ENCODE measurements around the gene LEMD2. TPM values are rescaled to one million over a fixed set of nuclear protein-coding genes. Genes with fewer than 3 reads are reported as not detected.

LEMD2 gene
- total RNA-seq, 3 donors from 2014 or later = 42.2 to 69.1 (median 59.0) TPM

GRCh38 chr6:33790910-33791309 is 2.0 kb upstream of the LEMD2 start:
- H3K27ac ChIP-seq = no peak overlapping the region
- no peaks in the 10 kb centered on the region for H3K9me3 ChIP-seq
- no peak overlapping the region for H3K4me3 ChIP-seq
- no peak for TF ChIP-seq POLR2AphosphoS5 (IDR thresholded peaks at IDR 0.05)
- TF ChIP-seq POLR2A (IDR thresholded peaks at IDR 0.05) = no peak
- H3K36me3 ChIP-seq = no peaks in the 10 kb centered on the region
- H3K4me1 ChIP-seq = peaks cover 0 to 19% of the 10 kb centered on the region in 2 donors
- intact Hi-C loops (cut with DNase I; ENCODE audit: low total_unique reads) = no loop called here
- no peak for DNase-seq (ENCODE audit: low spot score in 2 of 2)
- no peaks in the 10 kb centered on the region for H3K27me3 ChIP-seq

GRCh38 chr6:33790379-33790778 is 1.4 kb upstream of the LEMD2 start:
- intact Hi-C loops (cut with DNase I; ENCODE audit: low total_unique reads) = no loop called here
- TF ChIP-seq POLR2AphosphoS5 (IDR thresholded peaks at IDR 0.05) = no peak
- TF ChIP-seq POLR2A (IDR thresholded peaks at IDR 0.05) = no peak
- no peak for TF ChIP-seq CTCF (IDR thresholded peaks at IDR 0.05)
- H3K27me3 ChIP-seq = no peaks in the 10 kb centered on the region
- DNase-seq (ENCODE audit: low spot score in 2 of 2) = no peak
- no peaks in the 10 kb centered on the region for H3K36me3 ChIP-seq
- no peak overlapping the region for H3K27ac ChIP-seq
- no peak overlapping the region for H3K4me3 ChIP-seq
- peaks cover 0 to 21% of the 10 kb centered on the region in 2 donors for H3K4me1 ChIP-seq
- no peaks in the 10 kb centered on the region for H3K9me3 ChIP-seq

GRCh38 chr6:33789550-33789895 is 593 bp upstream of the LEMD2 start:
- intact Hi-C loops (cut with DNase I; ENCODE audit: low total_unique reads) = loop anchor here (5.0 kb wide), 1 partner anchor 837 kb away; the partner anchor contains the start of gene HLA-DMA
- TF ChIP-seq POLR2AphosphoS5 (IDR thresholded peaks at IDR 0.05) = no peak
- no peak for TF ChIP-seq POLR2A (IDR thresholded peaks at IDR 0.05)
- TF ChIP-seq CTCF (IDR thresholded peaks at IDR 0.05) = no peak
- peaks cover 0 to 21% of the 10 kb centered on the region in 2 donors for H3K4me1 ChIP-seq
- DNase-seq (ENCODE audit: low spot score in 2 of 2) = no peak
- no peaks in the 10 kb centered on the region for H3K9me3 ChIP-seq
- H3K36me3 ChIP-seq = no peaks in the 10 kb centered on the region
- no peaks in the 10 kb centered on the region for H3K27me3 ChIP-seq
- H3K27ac ChIP-seq = peak overlapping the region; percentile 96 to 97
- peak overlapping the region; percentile 94 to 97 (median 95) for H3K4me3 ChIP-seq

GRCh38 chr6:33787954-33788693 is 806 bp downstream of the LEMD2 start:
- Histone ChIP-seq H3K27ac (peak overlapping the region; percentile 96 to 97), H3K27me3 (no peaks in the 10 kb centered on the region), H3K4me3 (peak overlapping the region; percentile 94 to 97 (median 95)), H3K9me3 (no peaks in the 10 kb centered on the region), H3K36me3 (no peaks in the 10 kb centered on the region), H3K4me1 (peaks cover 0 to 21% of the 10 kb centered on the region in 2 donors)
- no peak for TF ChIP-seq CTCF (IDR thresholded peaks at IDR 0.05)
- peak in 2 of 3 donors; percentile 61 to 68 for TF ChIP-seq POLR2AphosphoS5 (IDR thresholded peaks at IDR 0.05)
- TF ChIP-seq POLR2A (IDR thresholded peaks at IDR 0.05) = no peak
- DNase-seq (ENCODE audit: low spot score in 2 of 2) = peak in 1 of 2 donors; percentile 64
- intact Hi-C loops (cut with DNase I; ENCODE audit: low total_unique reads) = loop anchor here (5.0 kb wide), 1 partner anchor 836 kb away; the partner anchor contains the start of gene HLA-DMA

- Histone ChIP-seq H3K27ac (peak overlapping the region; percentile 96 to 97), H3K4me3 (peak overlapping the region; percentile 94 to 97 (median 95)), H3K4me1 (peaks cover 0 to 21% of the 10 kb centered on the region in 2 donors), H3K27me3 (no peaks in the 10 kb centered on the region), H3K36me3 (no peaks in the 10 kb centered on the region), H3K9me3 (no peaks in the 10 kb centered on the region)
- intact Hi-C loops (cut with DNase I; ENCODE audit: low total_unique reads) = loop anchor here (5.0 kb wide), 1 partner anchor 835 kb away; the partner anchor contains the start of gene HLA-DMA
- TF ChIP-seq CTCF (IDR thresholded peaks at IDR 0.05) (no peak), POLR2AphosphoS5 (IDR thresholded peaks at IDR 0.05) (no peak), POLR2A (IDR thresholded peaks at IDR 0.05) (no peak)
- no peak for DNase-seq (ENCODE audit: low spot score in 2 of 2)
Observed at GRCh38 chr6:33787346-33787953, 1.5 kb downstream of the LEMD2 start.
